Uterus (tissue), 2 donors: ENCODE measurements around the gene ALG1.
"Not testable (repeated sequence)": the region's sequence is repeated elsewhere in the genome, so short reads cannot be mapped to it uniquely, and the experiment has no call there.

Experiments
- POLR2A ChIP-seq, 2 donors: fragments of 450-650 bp; IDR thresholded peaks; one replicate each; pipeline ENCODE4 v1.6.1; 2016; ENCODE audit warnings: antibody characterized with exemption in 2 of 2, mild to moderate bottlenecking in 1 of 2, moderate library complexity in 1 of 2
- TF ChIP-seq, protein P1 (sequence below), 4 experiments: fragments of 200-600 bp in 2 of 4; fragments of 450-650 bp in 2 of 4; sonication (generic) in 2 of 4; IDR thresholded peaks; one replicate each; pipeline ENCODE4 v1.5.1; 2016 to 2019; ENCODE audit warnings: antibody characterized with exemption in 4 of 4, mild to moderate bottlenecking in 2 of 4, moderate library complexity in 1 of 4

DNA sequence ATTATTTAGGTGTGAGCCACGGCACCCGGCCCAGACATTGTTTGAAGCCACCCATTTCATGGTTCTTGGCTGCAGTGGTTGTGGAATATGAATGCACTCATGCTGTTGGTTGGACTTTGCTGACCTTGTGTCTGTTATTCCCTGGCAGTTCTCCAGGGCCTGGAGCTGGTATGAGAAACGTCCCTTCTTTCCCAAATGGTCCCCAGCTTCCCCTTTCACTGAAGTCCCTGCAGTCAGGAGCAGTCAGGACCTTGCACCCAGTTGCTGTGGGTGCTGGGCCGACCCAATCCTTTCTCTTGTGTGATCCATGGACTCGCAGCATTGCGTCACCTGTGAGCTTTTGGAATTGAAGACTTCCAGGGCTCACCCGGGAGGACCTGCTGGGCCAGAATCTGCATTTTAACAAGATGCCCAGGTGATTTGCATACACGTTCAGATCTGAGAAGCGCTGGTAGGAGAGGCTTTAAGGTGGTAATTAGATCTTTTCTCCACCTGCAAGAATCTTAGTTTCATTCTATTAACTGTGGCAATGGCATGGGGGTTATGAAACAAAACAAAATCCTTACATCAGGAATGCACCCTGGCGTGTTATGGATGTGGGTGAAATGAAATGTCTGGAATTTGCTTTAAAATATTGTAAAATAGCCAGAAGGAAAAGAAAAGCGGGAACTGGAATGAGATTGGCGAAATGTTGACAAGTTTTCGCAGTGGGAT is 63.3 kb downstream of the ALG1 start:
- TF ChIP-seq, protein P1, sequence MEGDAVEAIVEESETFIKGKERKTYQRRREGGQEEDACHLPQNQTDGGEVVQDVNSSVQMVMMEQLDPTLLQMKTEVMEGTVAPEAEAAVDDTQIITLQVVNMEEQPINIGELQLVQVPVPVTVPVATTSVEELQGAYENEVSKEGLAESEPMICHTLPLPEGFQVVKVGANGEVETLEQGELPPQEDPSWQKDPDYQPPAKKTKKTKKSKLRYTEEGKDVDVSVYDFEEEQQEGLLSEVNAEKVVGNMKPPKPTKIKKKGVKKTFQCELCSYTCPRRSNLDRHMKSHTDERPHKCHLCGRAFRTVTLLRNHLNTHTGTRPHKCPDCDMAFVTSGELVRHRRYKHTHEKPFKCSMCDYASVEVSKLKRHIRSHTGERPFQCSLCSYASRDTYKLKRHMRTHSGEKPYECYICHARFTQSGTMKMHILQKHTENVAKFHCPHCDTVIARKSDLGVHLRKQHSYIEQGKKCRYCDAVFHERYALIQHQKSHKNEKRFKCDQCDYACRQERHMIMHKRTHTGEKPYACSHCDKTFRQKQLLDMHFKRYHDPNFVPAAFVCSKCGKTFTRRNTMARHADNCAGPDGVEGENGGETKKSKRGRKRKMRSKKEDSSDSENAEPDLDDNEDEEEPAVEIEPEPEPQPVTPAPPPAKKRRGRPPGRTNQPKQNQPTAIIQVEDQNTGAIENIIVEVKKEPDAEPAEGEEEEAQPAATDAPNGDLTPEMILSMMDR (IDR thresholded peaks at IDR 0.05), result not testable (repeated sequence)
- not testable (repeated sequence) for TF ChIP-seq POLR2A (IDR thresholded peaks at IDR 0.05)
